ENCODE measurements around the gene PHKG1. TPM values are rescaled to one million over a fixed set of nuclear protein-coding genes. Genes with fewer than 3 reads are reported as not detected.
A peak's percentile ranks its signal among the peaks of the same experiment; 100 is the strongest.

The PHKG1 gene
- total and polyA plus RNA-seq, 2 of the 8 experiments (the other 6 are each of a cell fraction or from before 2014, with no cell fraction given), result 0.03 to 0.61 TPM

GRCh38 chr7:56081626-56082340 is 11.0 kb downstream of the PHKG1 start:
- H3K14ac ChIP-seq (ENCODE audit: insufficient read length), result no peak overlapping the region
- no peak overlapping the region for H3K27ac ChIP-seq (ENCODE audit: low read depth, low read length)
- no peak overlapping the region for H3K4ac ChIP-seq (replicated peaks; ENCODE audit: insufficient read length, low read depth, low read length)
- no peak overlapping the region for H4K5ac ChIP-seq (ENCODE audit: insufficient read length, low read depth, low read length)
- no peak overlapping the region for H4K91ac ChIP-seq (replicated peaks; ENCODE audit: insufficient read length, low read length)
- TF ChIP-seq SP1 (IDR thresholded peaks at IDR 0.05; ENCODE audit: low read depth, low read length), result no peak
- no peak for TF ChIP-seq TAF1 (IDR thresholded peaks at IDR 0.05; ENCODE audit: low read depth, low read length)
- TF ChIP-seq RFX5 (IDR thresholded peaks at IDR 0.05; ENCODE audit: borderline replicate concordance, low read depth, low read length), result no peak
- TF ChIP-seq CTBP2 (IDR thresholded peaks at IDR 0.05; ENCODE audit: borderline replicate concordance, insufficient read depth, insufficient read length, low read length), result no peak
- no peak for TF ChIP-seq RBBP5 (IDR thresholded peaks at IDR 0.05; ENCODE audit: borderline replicate concordance, low read depth, low read length)
- TF ChIP-seq KDM1A (IDR thresholded peaks at IDR 0.05; ENCODE audit: borderline replicate concordance, low read length), result no peak
- TF ChIP-seq MAFK (IDR thresholded peaks at IDR 0.05; ENCODE audit: low read depth, low read length), result no peak
- no peak for TF ChIP-seq BRCA1 (IDR thresholded peaks at IDR 0.05; ENCODE audit: low read depth, low read length)
- TF ChIP-seq ZNF274 (IDR thresholded peaks at IDR 0.05; ENCODE audit: borderline replicate concordance, extremely low read depth, low read length), result no peak
- no peak overlapping the region for H2BK20ac ChIP-seq (ENCODE audit: low read length)
- no peak overlapping the region for H2BK12ac ChIP-seq (ENCODE audit: low read depth, low read length)
- H3K18ac ChIP-seq (ENCODE audit: extremely low read depth, low read length), result no peak overlapping the region
- H2BK120ac ChIP-seq (replicated peaks; ENCODE audit: low read depth, low read length), result no peak overlapping the region
- no peak for FAIRE-seq
- CTCF ChIA-PET (ENCODE audit: partially characterized antibody), result no interaction called here
- peaks cover 0 to 2% of the 10 kb centered on the region in 2 experiments for H4K20me1 ChIP-seq (replicated peaks in 1 of 2; ENCODE audit: control insufficient read depth in 1 of 2, insufficient read depth in 2 of 2, low read length in 2 of 2)
- H3K36me3 ChIP-seq (ENCODE audit: control insufficient read depth in 2 of 4, insufficient read depth in 4 of 4, low read length in 3 of 4), result peaks cover 0 to 19% (median 5%) of the 10 kb centered on the region in 4 experiments; a peak in 7 of 8 replicates
- H3K23ac ChIP-seq (ENCODE audit: insufficient read length), result no peak overlapping the region
- H3K27me3 ChIP-seq (replicated peaks in 1 of 4; ENCODE audit: control insufficient read depth in 3 of 4, extremely low read depth in 1 of 4, insufficient read depth in 3 of 4, low read length in 3 of 4), result no peaks in the 10 kb centered on the region
- H3K23me2 ChIP-seq (ENCODE audit: low read depth, low read length), result no peaks in the 10 kb centered on the region
- H3K79me1 ChIP-seq (ENCODE audit: low read depth, low read length), result no peaks in the 10 kb centered on the region
- H3K4me2 ChIP-seq (ENCODE audit: insufficient read depth in 1 of 2, low read depth in 2 of 2, low read length in 2 of 2), result no peak overlapping the region
- H2BK15ac ChIP-seq (ENCODE audit: low read length), result no peak overlapping the region
- no peaks in the 10 kb centered on the region for H3K9me3 ChIP-seq (ENCODE audit: insufficient read depth in 2 of 2, low read depth in 1 of 2, low read length in 1 of 2)
- DNase-seq (ENCODE audit: low read depth in 1 of 2, low spot score in 2 of 2), result no peak
- no peak overlapping the region for H3K56ac ChIP-seq (replicated peaks; ENCODE audit: insufficient read length, low read depth, low read length)
- no peaks in the 10 kb centered on the region for H3K79me2 ChIP-seq (ENCODE audit: control insufficient read depth in 1 of 2, insufficient read depth in 2 of 2, low read length in 2 of 2)
- H3K4me3 ChIP-seq (ENCODE audit: extremely low read depth in 1 of 4, insufficient read depth in 2 of 4, low read depth in 3 of 4, low read length in 4 of 4), result no peak overlapping the region
- H2BK5ac ChIP-seq (ENCODE audit: low read depth, low read length), result no peak overlapping the region
- H3K9ac ChIP-seq (replicated peaks in 1 of 4; ENCODE audit: extremely low read depth in 1 of 4, low read depth in 3 of 4, low read length in 3 of 4), result no peak overlapping the region
- POLR2A ChIA-PET (ENCODE audit: partially characterized antibody), result interaction anchor here (1.3 to 3.6 kb wide), 3 partner anchors 11 to 72 kb away, joined by 4 to 18 read pairs (median 5); partner anchors contain the start of gene PHKG1
- H2AFZ ChIP-seq (ENCODE audit: low read length), result no peak overlapping the region
- H4K8ac ChIP-seq (ENCODE audit: extremely low read depth, insufficient read depth, low read length), result peak overlapping the region; percentile 25; the same call in 1 of the 2 replicates
- WGBS, 2 experiments (ENCODE audit: extremely low coverage in 1 of 2, insufficient coverage in 1 of 2, insufficient read length in 1 of 2, insufficient replicate concordance in 2 of 2, low coverage in 1 of 2, low lambda C conversion rate in 2 of 2, missing lambda C conversion rate in 1 of 2), result 89% methylated on average over 21 of the region's 29 CpGs; no CpG with 5 or more reads in 1 of the 2 experiments
- no peaks in the 10 kb centered on the region for H3K4me1 ChIP-seq (replicated peaks in 1 of 4; ENCODE audit: control insufficient read depth in 3 of 4, insufficient read depth in 4 of 4, low read length in 3 of 4)
- no peak overlapping the region for H2AK5ac ChIP-seq (ENCODE audit: low read depth, low read length)

Data from H1 (cell line).